ENCODE measurements around the gene IQUB. TPM values are rescaled to one million over a fixed set of nuclear protein-coding genes. Genes with fewer than 3 reads are reported as not detected.

IQUB gene
- polyA plus RNA-seq, 1 donor from 2014 or later, result 0.41 TPM

DNA sequence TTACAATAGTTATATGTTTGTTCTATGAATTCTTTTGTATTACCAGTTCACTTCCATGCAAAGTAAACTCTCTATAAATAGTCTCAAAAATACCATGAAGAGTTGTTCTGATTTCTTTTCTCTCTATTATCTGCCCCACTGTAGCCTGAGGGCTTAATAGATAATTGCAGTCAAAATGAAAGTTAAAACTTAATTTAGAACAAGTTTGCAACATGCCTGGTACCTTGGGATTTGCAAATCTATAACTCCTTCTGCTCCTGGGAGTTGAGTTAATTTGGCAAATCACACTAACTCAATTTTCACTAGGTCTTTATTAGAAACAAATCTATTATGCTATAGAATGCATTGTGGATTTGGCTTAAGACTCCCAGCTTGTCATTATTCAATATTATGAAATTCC, 45.0 kb upstream of the IQUB start:
- TF ChIP-seq MXI1 (conservative IDR thresholded peaks at IDR 0.05; ENCODE audit: poor library complexity, severe bottlenecking) (no peak), EP300 (conservative IDR thresholded peaks at IDR 0.05; ENCODE audit: poor library complexity, severe bottlenecking) (no peak), SMC3 (conservative IDR thresholded peaks at IDR 0.05; ENCODE audit: poor library complexity) (no peak), REST (IDR thresholded peaks at IDR 0.05; ENCODE audit: borderline replicate concordance) (no peak), TAF1 (IDR thresholded peaks at IDR 0.05; ENCODE audit: low read depth) (no peak), POLR2AphosphoS5 (IDR thresholded peaks at IDR 0.05) (no peak), RAD21 (conservative IDR thresholded peaks at IDR 0.05) (no peak)
- Histone ChIP-seq H3K4me2 (ENCODE audit: low read length) (no peak overlapping the region), H3K79me2 (replicated peaks; ENCODE audit: insufficient read depth, low read length) (no peaks in the 10 kb centered on the region), H4K20me1 (ENCODE audit: insufficient read depth) (no peaks in the 10 kb centered on the region), H3K4me3 (ENCODE audit: low read length) (no peak overlapping the region), H3K9ac (ENCODE audit: low read length) (no peak overlapping the region), H3F3A (ENCODE audit: insufficient read depth, low read length, poor library complexity, severe bottlenecking) (no peaks in the 10 kb centered on the region), H2AFZ (ENCODE audit: low read depth, low read length) (no peak overlapping the region), H3K27ac (ENCODE audit: low read length) (no peak overlapping the region), H3K9me3 (ENCODE audit: low read length) (no peaks in the 10 kb centered on the region), H3K9me2 (ENCODE audit: insufficient read depth, low read length) (no peaks in the 10 kb centered on the region), H3K27me3 (ENCODE audit: insufficient read depth, low read depth, low read length) (no peaks in the 10 kb centered on the region), H3K36me3 (ENCODE audit: insufficient read depth, low read length) (no peaks in the 10 kb centered on the region)

- Histone ChIP-seq H3K27me3 (ENCODE audit: insufficient read depth, low read depth, low read length) (no peaks in the 10 kb centered on the region), H3F3A (ENCODE audit: insufficient read depth, low read length, poor library complexity, severe bottlenecking) (no peaks in the 10 kb centered on the region), H4K20me1 (ENCODE audit: insufficient read depth) (no peaks in the 10 kb centered on the region), H3K79me2 (replicated peaks; ENCODE audit: insufficient read depth, low read length) (no peaks in the 10 kb centered on the region), H2AFZ (ENCODE audit: low read depth, low read length) (no peak overlapping the region), H3K4me2 (ENCODE audit: low read length) (no peak overlapping the region), H3K4me3 (ENCODE audit: low read length) (no peak overlapping the region), H3K27ac (ENCODE audit: low read length) (no peak overlapping the region), H3K9ac (ENCODE audit: low read length) (no peak overlapping the region), H3K9me2 (ENCODE audit: insufficient read depth, low read length) (no peaks in the 10 kb centered on the region), H3K36me3 (ENCODE audit: insufficient read depth, low read length) (no peaks in the 10 kb centered on the region), H3K9me3 (ENCODE audit: low read length) (no peaks in the 10 kb centered on the region)
- TF ChIP-seq SMC3 (conservative IDR thresholded peaks at IDR 0.05; ENCODE audit: poor library complexity), result no peak
- TF ChIP-seq REST (IDR thresholded peaks at IDR 0.05; ENCODE audit: borderline replicate concordance), result no peak
Measured at GRCh38 chr7:123573896-123574467, 39.6 kb upstream of the IQUB start.
